GM23248 (cell line): ENCODE results near the gene RPS6KB2.

Experiments used
- EZH2 ChIP-seq: fragments of 200-600 bp; sonication (generic); IDR thresholded peaks from 2 replicates; pipeline ENCODE4 v1.6.1; 2018; ENCODE audit warnings: antibody characterized with exemption, mild to moderate bottlenecking; ENCODE audit not compliant: insufficient read depth, poor library complexity, severe bottlenecking
- EZH2phosphoT487 ChIP-seq: fragments of 200-600 bp; sonication (generic); IDR thresholded peaks from 2 replicates; pipeline ENCODE4 v1.6.1; 2018; ENCODE audit warnings: antibody characterized with exemption, moderate library complexity, mild to moderate bottlenecking, low read depth; ENCODE audit not compliant: insufficient read depth

DNA sequence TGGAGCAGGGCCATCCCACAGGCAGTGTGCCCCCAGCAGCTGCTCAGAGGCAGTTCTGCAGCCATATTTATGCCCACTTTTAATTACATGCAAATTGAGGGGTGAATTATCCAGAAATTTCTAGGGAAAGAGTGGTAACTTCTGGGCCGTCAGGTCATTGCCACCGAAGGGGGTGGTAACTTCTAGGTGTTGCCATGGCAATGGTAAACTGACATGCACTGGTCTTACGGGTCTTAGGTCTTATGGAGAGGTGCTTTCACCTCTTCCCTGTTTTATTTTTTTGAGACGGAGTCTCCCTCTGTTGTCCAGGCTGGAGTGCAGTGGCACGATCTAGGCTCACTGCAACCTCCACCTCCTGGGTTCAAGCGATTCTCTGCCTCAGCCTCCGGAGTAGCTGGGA is 44.6 kb downstream of the RPS6KB2 start:
- TF ChIP-seq EZH2phosphoT487 (no peak), EZH2 (no peak)
